ENCODE data around the gene OXSR1. TPM values are rescaled to one million over a fixed set of nuclear protein-coding genes. Genes with fewer than 3 reads are reported as not detected.

The OXSR1 gene
- total RNA-seq, 6 experiments from 2014 or later: 12.0 to 20.3 (median 15.2) TPM

- H3K9me3 ChIP-seq: no peaks in the 10 kb centered on the region
- H3K4me3 ChIP-seq: no peak overlapping the region
- no peak overlapping the region for H3K27ac ChIP-seq
- H3K27me3 ChIP-seq: no peaks in the 10 kb centered on the region
- intact Hi-C loops (cut with DNase I): no loop called here
- DNase-seq (no peak), ATAC-seq (no peak)
- H3K4me1 ChIP-seq: no peaks in the 10 kb centered on the region
- TF ChIP-seq POLR2A (IDR thresholded peaks at IDR 0.05): no peak
- TF ChIP-seq CTCF (IDR thresholded peaks at IDR 0.05): no peak
- no peaks in the 10 kb centered on the region for H3K36me3 ChIP-seq
These were observed 132.2 kb downstream of the OXSR1 start for GRCh38 chr3:38297537-38297936.

- TF ChIP-seq POLR2A (IDR thresholded peaks at IDR 0.05): no peak
- TF ChIP-seq CTCF (IDR thresholded peaks at IDR 0.05): peak; percentile 36 to 44 (median 42)
- 71% methylated on average over 4 of the region's 5 CpGs for WGBS (ENCODE audit: insufficient coverage, low coverage, low lambda C conversion rate, missing lambda C conversion rate)
- Histone ChIP-seq H3K27ac (no peak overlapping the region), H3K9me3 (no peaks in the 10 kb centered on the region), H3K27me3 (no peaks in the 10 kb centered on the region), H3K36me3 (no peaks in the 10 kb centered on the region), H3K4me1 (no peaks in the 10 kb centered on the region), H3K4me3 (no peak overlapping the region)
- intact Hi-C loops (cut with DNase I): no loop called here
- DNase-seq: no peak
- ATAC-seq: peak; percentile 54 to 73 (median 68)
These were observed 132.8 kb downstream of the OXSR1 start for GRCh38 chr3:38297947-38298711.

Small RNA genes within 50 kb of the gene (small RNA-seq; reads per million reads assigned to genes)
- gene RF00019: 0 reads per million in 2 experiments
- gene RNU6-235P: 0 reads per million in 2 experiments

Other genes with a start within 250 kb of the OXSR1 start
- 1 to 10 TPM in 3 of 6 experiments, under 1 TPM in 3; 0.25 to 1.5 (median 0.97) TPM for gene VILL, start 174.8 kb upstream of the OXSR1 start, total RNA-seq
- 10 to 100 TPM in 1 of 6 experiments, 1 to 10 TPM in 5; 6.5 to 10.2 (median 7.7) TPM for gene PLCD1, start 135.9 kb upstream of the OXSR1 start, total RNA-seq
- under 1 TPM in 4 of 6 experiments, not detected in 2; 0.04 to 0.18 (median 0.15) TPM for gene DLEC1, start 126.3 kb upstream of the OXSR1 start, total RNA-seq
- gene ACAA1, start 28.4 kb upstream of the OXSR1 start, total RNA-seq: 100 to 1,000 TPM; 192 to 441 (median 309) TPM
- gene MYD88, start 26.9 kb upstream of the OXSR1 start, total RNA-seq: 10 to 100 TPM; 24.3 to 57.3 (median 37.0) TPM
- gene SLC22A13, start 100.3 kb downstream of the OXSR1 start, total RNA-seq: under 1 TPM in 3 of 6 experiments, not detected in 3; 0.16 to 0.35 (median 0.22) TPM
- under 1 TPM in 3 of 6 experiments, not detected in 3; 0.12 to 0.29 (median 0.12) TPM for gene SLC22A14, start 116.8 kb downstream of the OXSR1 start, total RNA-seq
- 10 to 100 TPM; 26.2 to 48.3 (median 36.6) TPM for gene XYLB, start 181.2 kb downstream of the OXSR1 start, total RNA-seq